HG03196 (cell line): Measurements from ENCODE around the gene CYP19A1.

Source experiments
- ATAC-seq: cut with Tn5 transposase; IDR thresholded peaks from one replicate; pipeline ENCODE4 v1.9.1; 2021; ENCODE audit not compliant: unreplicated experiment

Gene CYP19A1

GRCh38 chr15:51224428-51224827 is 114.0 kb downstream of the CYP19A1 start:
- ATAC-seq: no peak

GRCh38 chr15:51223771-51224229 is 114.6 kb downstream of the CYP19A1 start:
- no peak for ATAC-seq

- ATAC-seq: no peak
Measured at GRCh38 chr15:51218299-51218938, 120.0 kb downstream of the CYP19A1 start.

GRCh38 chr15:51212909-51213308 is 125.5 kb downstream of the CYP19A1 start:
- no peak for ATAC-seq

- ATAC-seq: no peak
Measured at GRCh38 chr15:51212239-51212638, 126.2 kb downstream of the CYP19A1 start.

GRCh38 chr15:51205050-51205975 is 133.1 kb downstream of the CYP19A1 start:
- no peak for ATAC-seq

- ATAC-seq: no peak
Measured at GRCh38 chr15:51203797-51204196, 134.6 kb downstream of the CYP19A1 start.

- ATAC-seq: no peak
Measured at GRCh38 chr15:51202783-51203182, 135.6 kb downstream of the CYP19A1 start.

GRCh38 chr15:51201581-51201980 is 136.8 kb downstream of the CYP19A1 start:
- ATAC-seq: no peak

GRCh38 chr15:51200792-51201191 is 137.6 kb downstream of the CYP19A1 start:
- ATAC-seq: no peak

- ATAC-seq: no peak
Measured at GRCh38 chr15:51199541-51199940, 138.9 kb downstream of the CYP19A1 start.

GRCh38 chr15:51198701-51199232 is 139.6 kb downstream of the CYP19A1 start:
- no peak for ATAC-seq

GRCh38 chr15:51195459-51195858 is 142.9 kb downstream of the CYP19A1 start:
- no peak for ATAC-seq

- no peak for ATAC-seq
Measured at GRCh38 chr15:51193979-51194378, 144.4 kb downstream of the CYP19A1 start.

- ATAC-seq: no peak
Measured at GRCh38 chr15:51193526-51193925, 144.9 kb downstream of the CYP19A1 start.

GRCh38 chr15:51192521-51193280 is 145.7 kb downstream of the CYP19A1 start:
- ATAC-seq: no peak

- no peak for ATAC-seq
Measured at GRCh38 chr15:51191766-51192165, 146.6 kb downstream of the CYP19A1 start.

GRCh38 chr15:51191072-51191670 is 147.2 kb downstream of the CYP19A1 start:
- ATAC-seq: no peak

- no peak for ATAC-seq
Measured at GRCh38 chr15:51190424-51191068, 147.8 kb downstream of the CYP19A1 start.

GRCh38 chr15:51189669-51190385 is 148.6 kb downstream of the CYP19A1 start:
- ATAC-seq: no peak
